Adrenal gland (tissue), 5 donors: ENCODE results near the gene MLLT3.

Experiments
- CTCF ChIP-seq, 6 experiments: fragments of 450-650 bp in 4 of 6; fragments of 200-600 bp in 2 of 6; sonication (generic) in 1 of 6; IDR thresholded peaks; 1 replicate in 5 of 6; 2 replicates in 1 of 6; pipeline versions ENCODE4 v1.5.1 to v1.8.0; 2016 to 2021; ENCODE audit warnings: antibody characterized with exemption in 6 of 6, mild to moderate bottlenecking in 2 of 6, moderate library complexity in 1 of 6
- POLR2A ChIP-seq, 2 donors: fragments of 450-650 bp; IDR thresholded peaks; one replicate each; pipeline ENCODE4 v1.6.1; 2017; ENCODE audit warnings: antibody characterized with exemption in 2 of 2, mild to moderate bottlenecking in 2 of 2, moderate library complexity in 1 of 2
- donor health status: DM: no; HTN: no; CAD: no.

- TF ChIP-seq POLR2A (IDR thresholded peaks at IDR 0.05) (no peak), CTCF (IDR thresholded peaks at IDR 0.05) (no peak)
These were observed 304.6 kb downstream of the MLLT3 start for GRCh38 chr9:20317701-20318100.
